Ovary (tissue), 3 donors: ENCODE measurements around the gene PTPN14.

Experiments used
- EP300 ChIP-seq: sonication (generic); formaldehyde crosslinking; IDR thresholded peaks from one replicate; pipeline ENCODE4 v1.6.1; 2017; ENCODE audit warnings: antibody characterized with exemption
- TF ChIP-seq, protein P1 (sequence below), 3 donors: fragments of 450-650 bp in 2 of 3; fragments of 200-600 bp in 1 of 3; IDR thresholded peaks; one replicate each; pipeline versions ENCODE4 v1.5.1 to v1.8.0; 2016 to 2022; ENCODE audit warnings: antibody characterized with exemption in 3 of 3, mild to moderate bottlenecking in 1 of 3
- donor health status: DM: no; HTN: no; CAD: no.

DNA sequence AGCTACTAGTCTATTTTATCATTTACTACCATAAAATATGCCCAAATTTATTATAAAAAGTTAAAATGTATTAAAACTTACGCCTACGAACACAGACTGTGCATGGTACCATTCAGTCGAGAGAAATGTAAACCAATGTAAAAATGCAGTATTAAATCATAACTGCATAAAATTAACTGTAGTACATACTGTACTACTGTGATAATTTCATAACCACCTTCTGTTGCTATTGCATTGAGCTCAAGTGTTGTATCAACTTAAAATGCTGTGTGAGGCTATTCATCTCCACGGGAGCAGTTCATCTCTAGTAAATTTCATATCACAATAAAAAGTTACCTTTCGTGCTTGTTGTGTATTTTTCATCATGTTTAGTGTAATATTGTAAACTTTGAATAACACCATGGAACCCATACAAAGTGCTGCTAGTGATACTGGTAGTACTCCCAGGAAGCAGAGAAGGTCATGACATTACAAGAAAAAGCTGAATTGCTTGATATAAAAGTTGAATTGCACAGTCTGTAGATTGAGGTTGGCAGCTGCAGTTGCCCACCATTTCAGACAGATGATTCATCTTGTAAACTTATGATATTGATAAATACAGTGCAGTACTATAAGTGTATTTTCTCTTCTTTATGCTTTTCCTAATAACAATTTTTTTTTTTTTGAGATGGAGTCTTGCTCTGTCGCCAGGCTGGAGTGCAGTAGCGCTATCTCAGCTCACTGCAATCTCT lies 32.6 kb upstream of the PTPN14 start:
- TF ChIP-seq, protein P1, sequence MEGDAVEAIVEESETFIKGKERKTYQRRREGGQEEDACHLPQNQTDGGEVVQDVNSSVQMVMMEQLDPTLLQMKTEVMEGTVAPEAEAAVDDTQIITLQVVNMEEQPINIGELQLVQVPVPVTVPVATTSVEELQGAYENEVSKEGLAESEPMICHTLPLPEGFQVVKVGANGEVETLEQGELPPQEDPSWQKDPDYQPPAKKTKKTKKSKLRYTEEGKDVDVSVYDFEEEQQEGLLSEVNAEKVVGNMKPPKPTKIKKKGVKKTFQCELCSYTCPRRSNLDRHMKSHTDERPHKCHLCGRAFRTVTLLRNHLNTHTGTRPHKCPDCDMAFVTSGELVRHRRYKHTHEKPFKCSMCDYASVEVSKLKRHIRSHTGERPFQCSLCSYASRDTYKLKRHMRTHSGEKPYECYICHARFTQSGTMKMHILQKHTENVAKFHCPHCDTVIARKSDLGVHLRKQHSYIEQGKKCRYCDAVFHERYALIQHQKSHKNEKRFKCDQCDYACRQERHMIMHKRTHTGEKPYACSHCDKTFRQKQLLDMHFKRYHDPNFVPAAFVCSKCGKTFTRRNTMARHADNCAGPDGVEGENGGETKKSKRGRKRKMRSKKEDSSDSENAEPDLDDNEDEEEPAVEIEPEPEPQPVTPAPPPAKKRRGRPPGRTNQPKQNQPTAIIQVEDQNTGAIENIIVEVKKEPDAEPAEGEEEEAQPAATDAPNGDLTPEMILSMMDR (IDR thresholded peaks at IDR 0.05): no peak
- TF ChIP-seq EP300: no peak
